H1 (cell line): Measurements from ENCODE around the gene ACVR2B. TPM values are rescaled to one million over a fixed set of nuclear protein-coding genes. Genes with fewer than 3 reads are reported as not detected.

ENCODE experiments used
- CTCF ChIA-PET: fragments of 300-600 bp; sonication (Branson Sonifier 250); formaldehyde crosslinking; loops from one replicate; lab custom pipeline; 2021; ENCODE audit not compliant: partially characterized antibody; lab: Charles Lee
- POLR2A ChIA-PET: fragments of 300-600 bp; sonication (Branson Sonifier 250); formaldehyde crosslinking; loops from one replicate; lab custom pipeline; 2021; ENCODE audit warnings: inconsistent platforms; ENCODE audit not compliant: partially characterized antibody; lab: Charles Lee
- DNase-seq, 2 experiments: peaks; one replicate each; pipeline versions ENCODE4 v3.0.0 to v3.0.0-alpha.2; 2010 to 2022; ENCODE audit warnings: low spot score in 2 of 2, low read depth in 1 of 2, mixed read lengths in 1 of 2
- FAIRE-seq: peaks from 2 replicates; lab custom pipeline; 2011; peaks lifted over from hg19 to GRCh38; lab: Jason Lieb, UNC
- H2AFZ ChIP-seq: 2 replicates; pipeline ENCODE4 v1.8.1; 2012; ENCODE audit warnings: low read length, inconsistent platforms
- H2AK5ac ChIP-seq: 2 replicates; pipeline ENCODE4 v1.6.1; 2013; ENCODE audit warnings: low read depth, low read length
- H2BK120ac ChIP-seq: replicated peaks from 2 replicates; pipeline ENCODE3; 2013; ENCODE audit warnings: low read depth, low read length, inconsistent platforms
- H2BK12ac ChIP-seq: 2 replicates; pipeline ENCODE4 v1.6.1; 2013; ENCODE audit warnings: low read depth, low read length
- H2BK15ac ChIP-seq: 2 replicates; pipeline ENCODE4 v1.6.1; 2013; ENCODE audit warnings: low read length
- H2BK20ac ChIP-seq: 2 replicates; pipeline ENCODE4 v1.6.1; 2013; ENCODE audit warnings: low read length
- H2BK5ac ChIP-seq: 2 replicates; pipeline ENCODE4 v1.6.1; 2013; ENCODE audit warnings: low read depth, low read length
- H3K14ac ChIP-seq: 2 replicates; pipeline ENCODE4 v1.6.1; 2013; ENCODE audit warnings: inconsistent platforms; ENCODE audit not compliant: insufficient read length
- H3K18ac ChIP-seq: 2 replicates; pipeline ENCODE4 v1.6.1; 2013; ENCODE audit warnings: low read length; ENCODE audit errors: extremely low read depth
- H3K23ac ChIP-seq: 2 replicates; pipeline ENCODE4 v1.6.1; 2013; ENCODE audit warnings: inconsistent platforms; ENCODE audit not compliant: insufficient read length
- H3K23me2 ChIP-seq: 2 replicates; pipeline ENCODE4 v1.6.1; 2013; ENCODE audit warnings: low read depth, low read length
- H3K27ac ChIP-seq: 2 replicates; pipeline ENCODE4 v1.6.1; 2011; ENCODE audit warnings: low read depth, low read length, inconsistent platforms
- H3K27me3 ChIP-seq, 4 experiments: replicated peaks in 1 of 4; 1 replicate in 1 of 4; 2 replicates in 3 of 4; pipeline versions ENCODE4 v1.6.1 to v1.8.1; 2011 to 2013; ENCODE audit warnings: low read length in 3 of 4, mild to moderate bottlenecking in 3 of 4, inconsistent platforms in 2 of 4, mixed read lengths in 2 of 4, moderate library complexity in 1 of 4; ENCODE audit not compliant: control insufficient read depth in 3 of 4, insufficient read depth in 3 of 4; ENCODE audit errors: extremely low read depth in 1 of 4
- H3K36me3 ChIP-seq, 4 experiments: 2 replicates each; pipeline versions ENCODE4 v1.6.1 to v1.8.1; 2011 to 2013; ENCODE audit warnings: mild to moderate bottlenecking in 4 of 4, low read length in 3 of 4, moderate library complexity in 2 of 4, control low read depth in 1 of 4, inconsistent platforms in 1 of 4; ENCODE audit not compliant: insufficient read depth in 4 of 4, control insufficient read depth in 2 of 4
- H3K4ac ChIP-seq: replicated peaks from 2 replicates; pipeline ENCODE3; 2013; ENCODE audit warnings: low read length, low read depth, mixed read lengths, inconsistent platforms; ENCODE audit not compliant: insufficient read length
- H3K4me1 ChIP-seq, 4 experiments: replicated peaks in 1 of 4; 1 replicate in 1 of 4; 2 replicates in 3 of 4; pipeline versions ENCODE4 v1.6.1 to v1.8.1; 2011 to 2013; ENCODE audit warnings: low read length in 3 of 4, inconsistent platforms in 2 of 4, mixed read lengths in 1 of 4; ENCODE audit not compliant: insufficient read depth in 4 of 4, control insufficient read depth in 3 of 4
- H3K4me2 ChIP-seq, 2 experiments: 2 replicates each; pipeline versions ENCODE4 v1.6.1 to v1.8.1; 2011 to 2013; ENCODE audit warnings: low read depth in 2 of 2, low read length in 2 of 2, control low read depth in 1 of 2, inconsistent platforms in 1 of 2, mild to moderate bottlenecking in 1 of 2; ENCODE audit not compliant: insufficient read depth in 1 of 2
- H3K4me3 ChIP-seq, 4 experiments: fragments of 200-600, 300-600 bp in 1 of 4; sonication (generic), shearing (Covaris generic), sonication (Bioruptor Twin) in 1 of 4; 2 replicates each; pipeline versions ENCODE4 v1.5.1 to v1.8.1; 2011 to 2016; ENCODE audit warnings: low read length in 4 of 4, low read depth in 3 of 4, control low read depth in 2 of 4, inconsistent platforms in 2 of 4, mild to moderate bottlenecking in 2 of 4, mixed read lengths in 1 of 4, moderate library complexity in 1 of 4; ENCODE audit not compliant: insufficient read depth in 2 of 4; ENCODE audit errors: extremely low read depth in 1 of 4
- H3K56ac ChIP-seq: replicated peaks from 2 replicates; pipeline ENCODE3; 2013; ENCODE audit warnings: low read depth, mild to moderate bottlenecking, mixed read lengths, low read length, inconsistent platforms; ENCODE audit not compliant: insufficient read length
- H3K79me1 ChIP-seq: 2 replicates; pipeline ENCODE4 v1.6.1; 2013; ENCODE audit warnings: low read depth, low read length, control low read depth
- H3K79me2 ChIP-seq, 2 experiments: 2 replicates each; pipeline versions ENCODE4 v1.6.1 to v1.8.1; 2012 to 2013; ENCODE audit warnings: low read length in 2 of 2, mild to moderate bottlenecking in 2 of 2, inconsistent platforms in 1 of 2; ENCODE audit not compliant: insufficient read depth in 2 of 2, control insufficient read depth in 1 of 2
- H3K9ac ChIP-seq, 4 experiments: replicated peaks in 1 of 4; 1 replicate in 1 of 4; 2 replicates in 3 of 4; pipeline versions ENCODE4 v1.6.1 to v1.8.1; 2011 to 2013; ENCODE audit warnings: low read depth in 3 of 4, low read length in 3 of 4, control low read depth in 2 of 4, mild to moderate bottlenecking in 2 of 4, moderate library complexity in 2 of 4, inconsistent platforms in 1 of 4; ENCODE audit errors: extremely low read depth in 1 of 4
- H3K9me3 ChIP-seq, 2 experiments: 2 replicates each; pipeline versions ENCODE4 v1.6.1 to v1.8.1; 2012 to 2013; ENCODE audit warnings: mild to moderate bottlenecking in 2 of 2, moderate library complexity in 2 of 2, control low read depth in 1 of 2, inconsistent platforms in 1 of 2, low read depth in 1 of 2, low read length in 1 of 2, mixed read lengths in 1 of 2; ENCODE audit not compliant: insufficient read depth in 2 of 2
- H4K20me1 ChIP-seq, 2 experiments: replicated peaks in 1 of 2; 2 replicates each; pipeline versions ENCODE3 to v1.8.1; 2011 to 2013; ENCODE audit warnings: inconsistent platforms in 2 of 2, low read length in 2 of 2, mild to moderate bottlenecking in 1 of 2; ENCODE audit not compliant: insufficient read depth in 2 of 2, control insufficient read depth in 1 of 2
- H4K5ac ChIP-seq: 2 replicates; pipeline ENCODE4 v1.6.1; 2013; ENCODE audit warnings: low read length, low read depth, mixed read lengths, inconsistent platforms; ENCODE audit not compliant: insufficient read length
- H4K8ac ChIP-seq: 2 replicates; pipeline ENCODE4 v1.8.0; 2013; ENCODE audit warnings: mild to moderate bottlenecking, moderate library complexity, low read length, inconsistent platforms; ENCODE audit not compliant: insufficient read depth; ENCODE audit errors: extremely low read depth
- H4K91ac ChIP-seq: replicated peaks from 2 replicates; pipeline ENCODE3; 2013; ENCODE audit warnings: low read length, mixed read lengths, inconsistent platforms; ENCODE audit not compliant: insufficient read length
- RBBP5 ChIP-seq: IDR thresholded peaks from 2 replicates; pipeline ENCODE4 v1.7.1; 2012; ENCODE audit warnings: low read depth, mild to moderate bottlenecking, inconsistent platforms, low read length, moderate library complexity, borderline replicate concordance
- polyA plus RNA-seq, 7 experiments: library from polyadenylated mRNA; depleted of rRNA in 3 of 7; stranded (reverse) in 5 of 7; unstranded in 2 of 7; fragments of >200 nt in 5 of 7; fragments of 200-250 nt in 2 of 7; gene quantifications; 1 replicate in 5 of 7; 2 replicates in 1 of 7; 4 replicates in 1 of 7; pipeline versions ENCODE4 v1.2.1 to v1.2.3, GENCODE V29; 2011 to 2013; ENCODE audit warnings: missing spikeins in 2 of 7, mixed read lengths in 2 of 7
- total RNA-seq: library from RNA; stranded (reverse); fragmentation: NEBNext Ultra II Directional; extraction: Animal tissue kit (Norgen Biotek cat#: 25700); gene quantifications from 2 replicates; pipeline ENCODE4 v1.2.1, GENCODE V29; 2021

Gene ACVR2B
- total and polyA plus RNA-seq, 2 of the 8 experiments (the other 6 are each of a cell fraction or from before 2014, with no cell fraction given): 24.7 to 109 TPM

DNA sequence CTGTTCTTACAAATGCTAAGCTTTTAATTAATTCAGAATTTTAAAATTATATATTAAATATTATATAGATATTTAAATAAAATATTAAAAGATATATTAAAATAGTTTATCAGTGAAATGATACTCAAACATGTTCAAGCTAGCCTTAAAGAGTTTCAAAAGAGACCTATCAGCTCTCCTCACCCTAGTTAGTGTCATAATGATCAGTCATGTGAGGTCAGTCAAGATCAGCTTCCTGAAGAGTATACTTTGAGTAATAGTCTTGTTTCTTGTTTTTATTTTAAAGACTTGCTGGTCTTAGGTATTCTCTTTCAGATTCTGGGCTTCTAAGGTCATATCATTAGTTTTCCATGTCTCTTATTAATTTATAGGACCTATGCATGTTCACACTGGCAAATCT lies 56.9 kb downstream of the ACVR2B start:
- Histone ChIP-seq H3K56ac (no peak overlapping the region), H3K36me3 (peaks cover 0 to 16% (median 6%) of the 10 kb centered on the region in 4 experiments; a peak in 5 of 8 replicates)
- CTCF ChIA-PET: interaction anchor here (1.3 to 3.7 kb wide), 3 partner anchors 10 to 14 kb away, joined by 3 to 18 read pairs (median 5); no protein-coding TSS in a partner anchor
- TF ChIP-seq RBBP5: no peak

More for the DNA sequence above, 56.9 kb downstream of the ACVR2B start:
- H2AFZ ChIP-seq: no peak overlapping the region
- POLR2A ChIA-PET: interaction anchor here (0.6 kb wide), 1 partner anchor 43 kb away, joined by 3 read pairs; no protein-coding TSS in a partner anchor
- H3K79me1 ChIP-seq: no peaks in the 10 kb centered on the region
- H4K8ac ChIP-seq: no peak overlapping the region
- H2BK5ac ChIP-seq: no peak overlapping the region
- H3K4ac ChIP-seq: no peak overlapping the region
- H4K5ac ChIP-seq: no peak overlapping the region
- no peak overlapping the region for H2BK120ac ChIP-seq
- no peak overlapping the region for H3K23ac ChIP-seq
- H3K4me3 ChIP-seq: no peak overlapping the region
- no peaks in the 10 kb centered on the region for H3K27me3 ChIP-seq
- no peaks in the 10 kb centered on the region for H3K4me1 ChIP-seq
- no peaks in the 10 kb centered on the region; the same call in 1 of the 2 replicates for H3K23me2 ChIP-seq
- no peak overlapping the region for H3K18ac ChIP-seq
- H3K9ac ChIP-seq: no peak overlapping the region
- no peak overlapping the region for H2AK5ac ChIP-seq
- no peak overlapping the region for H2BK12ac ChIP-seq
- H3K9me3 ChIP-seq: no peaks in the 10 kb centered on the region
- no peak overlapping the region for H4K91ac ChIP-seq
- no peak overlapping the region for H2BK20ac ChIP-seq
- H2BK15ac ChIP-seq: no peak overlapping the region
- H3K4me2 ChIP-seq: no peak overlapping the region
- no peak overlapping the region for H3K14ac ChIP-seq
- no peak for FAIRE-seq
- H4K20me1 ChIP-seq: no peaks in the 10 kb centered on the region
- no peaks in the 10 kb centered on the region for H3K79me2 ChIP-seq
- no peak for DNase-seq
- no peak overlapping the region for H3K27ac ChIP-seq
